SK-N-SH (cell line): ENCODE data around the gene SEMA4G. TPM values are rescaled to one million over a fixed set of nuclear protein-coding genes. Genes with fewer than 3 reads are reported as not detected.
A peak's percentile ranks its signal among the peaks of the same experiment; 100 is the strongest.

Experiments
- CTCF ChIA-PET: fragments of 300-600, 350-600 bp; formaldehyde crosslinking; extraction: SDS; loops from one replicate; lab custom pipeline; 2021; lab: Yijun Ruan, JAX
- POLR2A ChIA-PET: fragments of 350-600 bp; sonication (Branson Sonifier 250); formaldehyde crosslinking; extraction: SDS; loops from one replicate; lab custom pipeline; 2020; ENCODE audit warnings: antibody characterized with exemption, inconsistent platforms; lab: Yijun Ruan, JAX
- DNase-seq: peaks from one replicate; pipeline ENCODE4 v3.0.0; 2012
- H2AFZ ChIP-seq: fragments of 200-600 bp; sonication (generic); 2 replicates; pipeline ENCODE4 v1.8.1; 2016; ENCODE audit warnings: antibody characterized with exemption, mild to moderate bottlenecking, low read depth
- H3F3A ChIP-seq: fragments of 200-600 bp; sonication (generic); replicated peaks from 2 replicates; pipeline ENCODE3; 2016; ENCODE audit warnings: antibody characterized with exemption, mild to moderate bottlenecking; ENCODE audit not compliant: insufficient read depth
- H3K27ac ChIP-seq, 2 experiments: fragments of 200-500 bp in 1 of 2; fragments of 200-600 bp in 1 of 2; sonication (Bioruptor generic) in 1 of 2; sonication (generic), shearing (Covaris generic) in 1 of 2; 2 replicates each; pipeline versions ENCODE4 v1.5.1 to v1.6.1; 2014 to 2016; ENCODE audit warnings: low read depth in 2 of 2, inconsistent platforms in 1 of 2, low read length in 1 of 2, mild to moderate bottlenecking in 1 of 2, mixed read lengths in 1 of 2
- H3K27me3 ChIP-seq: fragments of 200-600 bp; sonication (generic), shearing (Covaris generic); 2 replicates; pipeline ENCODE4 v1.6.1; 2016; ENCODE audit warnings: mixed run types; ENCODE audit not compliant: insufficient read depth
- H3K36me3 ChIP-seq, 2 experiments: fragments of 200-500 bp in 1 of 2; fragments of 200-600 bp in 1 of 2; sonication (Bioruptor generic) in 1 of 2; sonication (generic) in 1 of 2; replicated peaks in 1 of 2; 2 replicates each; pipeline versions ENCODE3 to v1.5.1; 2014 to 2016; ENCODE audit warnings: low read length in 1 of 2, mild to moderate bottlenecking in 1 of 2; ENCODE audit not compliant: insufficient read depth in 2 of 2, control insufficient read depth in 1 of 2
- H3K4me1 ChIP-seq, 2 experiments: fragments of 200-500 bp in 1 of 2; fragments of 200-600 bp in 1 of 2; sonication (Bioruptor generic) in 1 of 2; sonication (generic), shearing (Covaris generic) in 1 of 2; 2 replicates each; pipeline versions ENCODE4 v1.5.1 to v1.6.1; 2014 to 2016; ENCODE audit warnings: low read depth in 1 of 2, low read length in 1 of 2, mixed run types in 1 of 2; ENCODE audit not compliant: insufficient read depth in 2 of 2, control insufficient read depth in 1 of 2
- H3K4me2 ChIP-seq: fragments of 200-600 bp; sonication (generic), shearing (Covaris generic); 2 replicates; pipeline ENCODE4 v1.6.1; 2017; ENCODE audit warnings: mixed run types
- H3K4me3 ChIP-seq, 2 experiments: fragments of 200-500 bp in 1 of 2; fragments of 200-600 bp in 1 of 2; sonication (Bioruptor generic) in 1 of 2; sonication (generic), shearing (Covaris generic) in 1 of 2; 2 replicates each; pipeline versions ENCODE4 v1.5.1 to v1.8.1; 2014 to 2016; ENCODE audit warnings: low read depth in 2 of 2, inconsistent platforms in 1 of 2, low read length in 1 of 2, mild to moderate bottlenecking in 1 of 2, mixed read lengths in 1 of 2, moderate library complexity in 1 of 2
- H3K79me2 ChIP-seq: fragments of 200-600 bp; sonication (generic); 2 replicates; pipeline ENCODE4 v1.8.1; 2017; ENCODE audit warnings: mild to moderate bottlenecking; ENCODE audit not compliant: insufficient read depth
- H3K9ac ChIP-seq: fragments of 200-600 bp; sonication (generic); 2 replicates; pipeline ENCODE4 v1.6.1; 2017; ENCODE audit warnings: mixed run types
- H3K9me2 ChIP-seq: fragments of 200-600 bp; sonication (generic); 2 replicates; pipeline ENCODE4 v1.6.1; 2017; ENCODE audit warnings: mixed run types
- H3K9me3 ChIP-seq: fragments of 200-600 bp; sonication (generic); 2 replicates; pipeline ENCODE4 v1.6.1; 2017; ENCODE audit warnings: mixed run types, mild to moderate bottlenecking, moderate library complexity
- H4K20me1 ChIP-seq: fragments of 200-600 bp; sonication (generic); 2 replicates; pipeline ENCODE4 v1.6.1; 2017; ENCODE audit warnings: mild to moderate bottlenecking, mixed run types; ENCODE audit not compliant: insufficient read depth
- CTCF ChIP-seq: fragments of 200-600 bp; sonication (generic); IDR thresholded peaks from 2 replicates; pipeline ENCODE4 v1.6.1; 2017; ENCODE audit warnings: antibody characterized with exemption, mild to moderate bottlenecking, moderate library complexity
- FOXM1 ChIP-seq: IDR thresholded peaks from 2 replicates; pipeline ENCODE4 v1.4.0; 2012; ENCODE audit warnings: low read depth, mild to moderate bottlenecking
- MEF2A ChIP-seq: IDR thresholded peaks from 2 replicates; pipeline ENCODE4 v1.4.0; 2012; ENCODE audit warnings: low read depth, borderline replicate concordance
- PBX3 ChIP-seq: IDR thresholded peaks from 2 replicates; pipeline ENCODE4; 2012
- RFX5 ChIP-seq: IDR thresholded peaks from 2 replicates; pipeline ENCODE4 v1.6.1; 2012; ENCODE audit warnings: mild to moderate bottlenecking, improper control_type of control experiment, low read length
- SIN3A ChIP-seq: IDR thresholded peaks from 2 replicates; pipeline ENCODE4 v1.6.1; 2012; ENCODE audit warnings: low read depth, mild to moderate bottlenecking, low read length, moderate library complexity, borderline replicate concordance
- USF2 ChIP-seq: fragments of 150-350 bp; IDR thresholded peaks from 2 replicates; pipeline ENCODE4 v1.6.1; 2017; ENCODE audit warnings: antibody characterized with exemption, low read length, low read depth, borderline replicate concordance
- WGBS: methylation state at CpG from one replicate; pipeline ENCODE4 v1.1.6; 2017; ENCODE audit warnings: low lambda C conversion rate; 5-methylcytosine and 5-hydroxymethylcytosine counted together
- polyA plus RNA-seq, 3 experiments: library from polyadenylated mRNA; depleted of rRNA; stranded (reverse); fragments of >200 nt; gene quantifications; 2 replicates each; pipeline ENCODE4 v1.2.3, GENCODE V29; 2012
- TF ChIP-seq, protein P1 (sequence below): fragments of 150-350 bp; IDR thresholded peaks from 2 replicates; pipeline ENCODE4 v1.6.1; 2016; ENCODE audit warnings: mild to moderate bottlenecking, low read depth, low read length

The SEMA4G gene
- polyA plus RNA-seq, 1 of the 3 experiments (the other 2 are of a cell fraction) = 16.2 TPM

GRCh38 chr10:101001659-101002035 is 32.3 kb downstream of the SEMA4G start:
- H3K27ac ChIP-seq = peak overlapping the region; percentile 98 to 99
- ChIA-PET CTCF (interaction anchor here (1.2 to 24.5 kb wide), 4 partner anchors 8 to 842 kb away, joined by 3 to 443 read pairs (median 114); partner anchors contain the start of genes KCNIP2, PDZD7 and SFXN3), POLR2A (interaction anchor here (0.6 kb wide), 1 partner anchor 10 kb away, joined by 3 read pairs; no protein-coding TSS in a partner anchor)

More at GRCh38 chr10:101001659-101002035, 32.3 kb downstream of the SEMA4G start:
- Histone ChIP-seq H3K9ac (peak overlapping the region; percentile 99), H3K9me3 (no peaks in the 10 kb centered on the region), H3K27me3 (no peaks in the 10 kb centered on the region), H3K79me2 (peaks cover 61% of the 10 kb centered on the region), H2AFZ (no peak overlapping the region), H3K4me1 (peaks cover 12 to 36% of the 10 kb centered on the region in 2 experiments; a peak in 3 of 4 replicates), H4K20me1 (peaks cover 37% of the 10 kb centered on the region), H3K4me3 (peak overlapping the region; percentile 90 to 99), H3K36me3 (peaks cover 38% of the 10 kb centered on the region in 2 experiments), H3K9me2 (no peaks in the 10 kb centered on the region), H3K4me2 (peak overlapping the region; percentile 96), H3F3A (peaks cover 34% of the 10 kb centered on the region)
- DNase-seq = no peak
- TF ChIP-seq MEF2A = no peak
- no peak for TF ChIP-seq FOXM1
- no peak for TF ChIP-seq USF2
- TF ChIP-seq, protein P1, sequence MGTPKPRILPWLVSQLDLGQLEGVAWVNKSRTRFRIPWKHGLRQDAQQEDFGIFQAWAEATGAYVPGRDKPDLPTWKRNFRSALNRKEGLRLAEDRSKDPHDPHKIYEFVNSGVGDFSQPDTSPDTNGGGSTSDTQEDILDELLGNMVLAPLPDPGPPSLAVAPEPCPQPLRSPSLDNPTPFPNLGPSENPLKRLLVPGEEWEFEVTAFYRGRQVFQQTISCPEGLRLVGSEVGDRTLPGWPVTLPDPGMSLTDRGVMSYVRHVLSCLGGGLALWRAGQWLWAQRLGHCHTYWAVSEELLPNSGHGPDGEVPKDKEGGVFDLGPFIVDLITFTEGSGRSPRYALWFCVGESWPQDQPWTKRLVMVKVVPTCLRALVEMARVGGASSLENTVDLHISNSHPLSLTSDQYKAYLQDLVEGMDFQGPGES = no peak
- TF ChIP-seq CTCF = no peak
- TF ChIP-seq PBX3 = no peak
- TF ChIP-seq SIN3A = no peak
- no peak for TF ChIP-seq RFX5
- WGBS = 83% methylated on average over 4 of the region's 5 CpGs
